ENCODE measurements around the gene CCDC3.
"Not testable (repeated sequence)": the region's sequence is repeated elsewhere in the genome, so short reads cannot be mapped to it uniquely, and the experiment has no call there.

CCDC3 gene

DNA sequence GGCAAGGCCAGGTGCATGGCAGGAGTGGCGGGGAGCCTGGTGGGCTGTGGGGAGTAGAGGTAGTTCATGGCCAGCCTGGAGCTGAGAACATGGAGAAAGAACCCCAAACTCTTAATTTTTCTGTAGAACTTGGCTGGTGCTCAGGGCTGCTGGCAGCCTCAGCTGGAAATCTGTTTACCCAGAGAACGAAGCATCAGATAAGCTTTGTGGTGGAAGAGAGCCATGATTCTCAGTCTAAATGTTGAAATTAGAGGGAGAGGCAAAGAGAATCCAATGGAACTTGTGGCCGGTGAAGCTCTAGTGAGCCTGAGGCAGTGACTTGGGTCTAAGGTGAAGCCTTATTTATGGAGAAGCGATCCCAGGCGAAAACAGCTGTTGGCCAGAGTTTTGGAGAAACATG, 126.4 kb downstream of the CCDC3 start:
- ATAC-seq, result no peak

DNA sequence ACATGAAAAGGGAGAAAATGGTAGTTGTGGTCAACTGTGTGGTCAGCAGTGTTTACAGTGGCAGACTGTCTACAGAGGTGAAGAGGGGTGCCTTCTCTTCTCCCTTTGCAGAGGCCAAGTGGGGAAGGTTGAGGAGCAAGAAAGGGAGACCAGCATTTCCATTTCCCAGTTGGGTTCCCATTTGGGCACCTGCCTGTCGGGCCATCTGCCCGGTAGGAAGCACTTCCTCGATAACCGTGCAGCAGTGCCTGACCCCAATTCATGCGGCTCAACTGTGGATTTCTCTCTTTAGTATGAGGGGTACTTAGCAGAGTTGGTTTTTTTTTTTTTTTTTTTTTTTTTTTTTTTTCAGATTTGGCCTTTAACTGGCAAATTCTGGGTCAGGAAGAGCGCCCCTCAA, 127.0 kb downstream of the CCDC3 start:
- Mint-ChIP-seq H3K27me3 (no peaks in the 10 kb centered on the region), H3K27ac (peak overlapping the region in 1 of 2 donors; percentile 22), H3K9me3 (peaks cover 0 to 6% of the 10 kb centered on the region in 2 donors), H3K4me3 (no peak overlapping the region), H3K4me1 (no peaks in the 10 kb centered on the region)
- ATAC-seq (no peak), DNase-seq (no peak)

More for the DNA sequence above, 126.4 kb downstream of the CCDC3 start:
- no peaks in the 10 kb centered on the region for H3K4me1 Mint-ChIP-seq
- H3K27ac Mint-ChIP-seq, result no peak overlapping the region
- no peak overlapping the region for H3K4me3 Mint-ChIP-seq
- no peaks in the 10 kb centered on the region for H3K27me3 Mint-ChIP-seq
- peaks cover 0 to 7% of the 10 kb centered on the region in 2 donors for H3K9me3 Mint-ChIP-seq
- DNase-seq, result no peak

DNA sequence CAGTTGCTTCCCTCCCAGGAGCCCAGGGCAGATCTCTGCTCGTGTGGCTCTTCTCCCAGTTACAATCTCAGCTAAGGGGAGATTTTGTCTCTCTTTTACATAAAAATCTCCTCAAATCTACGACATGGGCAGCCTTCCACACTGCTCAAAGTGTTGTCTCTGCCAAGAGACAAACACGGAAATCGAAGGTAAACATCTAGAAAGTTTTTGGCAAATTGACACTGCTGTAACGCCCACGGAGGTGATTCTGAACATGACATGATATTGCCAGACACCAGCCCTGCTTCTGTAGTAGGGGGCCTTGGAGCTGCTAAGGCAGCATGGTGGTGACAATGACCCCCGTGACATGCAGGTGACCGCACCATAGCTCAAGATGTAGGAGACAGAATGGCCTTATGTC, 128.3 kb downstream of the CCDC3 start:
- Mint-ChIP-seq H3K27me3 (no peaks in the 10 kb centered on the region), H3K27ac (no peak overlapping the region), H3K9me3 (no peaks in the 10 kb centered on the region), H3K4me3 (no peak overlapping the region), H3K4me1 (no peaks in the 10 kb centered on the region)
- ATAC-seq, result no peak
- no peak for DNase-seq

DNA sequence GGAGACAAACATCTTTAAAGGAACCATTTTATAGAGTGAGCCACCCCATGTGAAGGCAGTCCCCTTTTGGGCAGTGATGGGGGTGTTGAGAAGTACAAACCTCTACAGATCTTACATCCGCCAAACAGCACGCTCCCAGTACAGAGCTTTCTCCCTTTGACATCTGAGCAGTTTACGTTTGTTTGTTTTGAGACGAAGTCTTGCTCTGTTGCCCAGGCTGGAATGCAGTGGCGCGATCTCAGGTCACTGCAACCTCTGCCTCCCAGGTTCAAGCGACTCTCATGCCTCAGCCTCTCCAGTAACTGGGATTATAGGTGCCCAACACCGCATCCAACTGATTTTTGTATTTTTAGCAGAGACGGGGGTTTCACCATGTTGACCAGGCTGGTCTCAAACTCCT, 128.9 kb downstream of the CCDC3 start:
- Mint-ChIP-seq H3K4me3 (no peak overlapping the region), H3K4me1 (no peaks in the 10 kb centered on the region), H3K27me3 (no peaks in the 10 kb centered on the region), H3K27ac (no peak overlapping the region), H3K9me3 (no peaks in the 10 kb centered on the region)
- ATAC-seq (no peak), DNase-seq (no peak)

DNA sequence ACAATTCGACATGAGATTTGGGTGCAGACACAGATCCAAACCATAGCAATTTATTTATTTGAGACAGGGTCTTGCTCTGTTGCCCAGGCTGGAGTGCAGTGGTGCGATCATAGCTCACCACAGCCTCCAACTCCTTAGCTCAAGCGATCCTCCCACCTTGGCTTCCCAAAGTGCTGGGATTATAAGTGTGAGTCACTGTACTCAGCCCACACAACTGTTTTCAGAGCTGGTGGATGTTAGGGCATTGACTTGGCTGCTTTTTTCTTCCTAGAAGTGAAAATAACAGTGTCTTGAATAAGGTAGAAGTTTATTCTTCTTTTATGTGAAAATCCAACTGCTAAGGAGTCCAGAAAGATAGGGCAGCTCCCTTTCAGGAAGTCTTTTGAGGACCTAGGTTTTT, 132.1 kb downstream of the CCDC3 start:
- no peak for DNase-seq
- Mint-ChIP-seq H3K9me3 (no peaks in the 10 kb centered on the region), H3K27ac (no peak overlapping the region), H3K4me3 (no peak overlapping the region), H3K4me1 (no peaks in the 10 kb centered on the region), H3K27me3 (no peaks in the 10 kb centered on the region)
- ATAC-seq, result no peak

DNA sequence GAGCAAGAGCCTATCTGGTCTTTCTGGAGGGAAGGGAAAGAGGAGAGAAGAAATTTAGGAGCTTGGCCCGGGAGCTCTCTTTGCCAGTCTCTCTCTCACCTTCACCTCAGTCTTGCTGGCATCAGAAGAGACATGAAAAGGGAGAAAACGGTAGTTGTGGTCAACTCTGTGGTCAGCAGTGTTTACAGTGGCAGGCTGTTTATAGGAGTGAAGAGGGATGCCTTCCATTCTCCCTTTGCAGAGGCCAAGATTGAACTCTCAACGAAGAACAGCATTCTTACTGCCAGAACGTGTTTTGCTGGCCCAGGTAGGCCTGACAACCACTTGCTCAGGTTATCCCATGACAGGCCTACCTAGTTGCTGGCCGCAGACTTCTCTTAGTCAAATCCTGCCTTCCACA, 133.3 kb downstream of the CCDC3 start:
- DNase-seq, result no peak
- Mint-ChIP-seq H3K4me1 (no peaks in the 10 kb centered on the region), H3K9me3 (no peaks in the 10 kb centered on the region), H3K27ac (no peak overlapping the region), H3K4me3 (no peak overlapping the region), H3K27me3 (no peaks in the 10 kb centered on the region)
- ATAC-seq, result no peak

DNA sequence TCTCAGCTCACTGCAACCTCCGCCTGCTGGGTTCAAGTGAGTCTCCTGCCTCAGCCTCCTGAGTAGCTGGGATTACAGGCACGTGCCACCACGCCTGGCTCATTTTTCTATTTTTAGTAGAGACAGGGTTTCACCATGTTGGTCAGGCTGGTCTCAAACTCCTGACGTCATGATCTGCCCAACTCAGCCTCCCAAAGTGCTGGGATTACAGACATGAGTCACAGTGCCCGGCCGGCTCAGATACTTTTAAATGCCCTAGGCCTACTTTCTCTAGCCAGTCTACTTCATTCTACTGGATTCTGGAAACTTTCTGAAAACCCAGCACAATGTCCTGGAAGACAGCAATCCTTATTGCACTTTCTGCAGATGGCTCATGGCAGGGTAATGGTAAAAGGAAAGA, 136.0 kb downstream of the CCDC3 start:
- H3K4me3 Mint-ChIP-seq, H3K27me3 Mint-ChIP-seq, H3K4me1 Mint-ChIP-seq, H3K27ac Mint-ChIP-seq, ATAC-seq, DNase-seq, H3K9me3 Mint-ChIP-seq: not testable (repeated sequence)

DNA sequence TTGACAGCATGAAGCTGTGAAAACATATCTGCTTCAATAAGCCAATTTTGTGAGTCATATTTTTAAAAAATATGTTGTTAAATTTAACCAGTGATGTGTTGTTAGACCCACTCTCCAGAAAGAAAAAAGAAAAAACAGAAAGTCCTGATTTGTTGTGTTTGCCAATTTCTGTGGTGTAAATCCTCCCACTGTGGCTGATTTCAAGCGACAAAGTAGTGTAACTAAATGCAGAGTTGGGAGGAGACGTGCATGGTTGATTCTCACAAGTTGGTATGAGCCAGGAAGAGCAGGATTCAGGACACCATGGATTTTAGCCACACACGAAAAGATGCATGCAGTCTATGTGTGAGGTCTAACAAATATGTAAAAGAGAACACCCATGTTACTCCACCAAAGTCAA, 139.1 kb downstream of the CCDC3 start:
- H3K9me3 Mint-ChIP-seq, result no peaks in the 10 kb centered on the region
- DNase-seq (no peak), ATAC-seq (no peak)
- H3K27ac Mint-ChIP-seq, result no peak overlapping the region
- peaks cover 28% of the 10 kb centered on the region for H3K27me3 Mint-ChIP-seq
- no peak overlapping the region for H3K4me3 Mint-ChIP-seq
- H3K4me1 Mint-ChIP-seq, result no peaks in the 10 kb centered on the region

DNA sequence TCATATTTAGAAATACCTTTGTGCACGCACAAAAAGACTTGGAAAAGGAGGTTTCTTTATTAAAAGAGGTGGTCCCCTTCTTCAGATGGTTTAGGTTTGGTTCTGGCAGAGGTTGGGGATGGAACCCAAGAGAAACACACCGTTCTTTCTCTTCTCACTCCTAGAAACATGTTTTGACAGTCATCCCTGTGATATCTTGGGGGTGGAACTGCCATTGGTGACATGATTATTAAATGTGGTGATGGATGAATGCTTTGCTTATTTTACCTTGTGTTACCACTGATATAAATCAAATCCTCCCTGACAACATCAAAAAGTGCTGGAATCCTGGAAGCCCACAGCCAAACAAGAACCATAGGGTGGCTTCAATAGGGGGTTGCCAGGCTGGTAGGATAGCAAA, 146.5 kb downstream of the CCDC3 start:
- Mint-ChIP-seq H3K27ac (no peak overlapping the region), H3K4me3 (no peak overlapping the region), H3K27me3 (peaks cover 45% of the 10 kb centered on the region), H3K4me1 (no peaks in the 10 kb centered on the region), H3K9me3 (no peaks in the 10 kb centered on the region)
- DNase-seq, result no peak
- no peak for ATAC-seq

DNA sequence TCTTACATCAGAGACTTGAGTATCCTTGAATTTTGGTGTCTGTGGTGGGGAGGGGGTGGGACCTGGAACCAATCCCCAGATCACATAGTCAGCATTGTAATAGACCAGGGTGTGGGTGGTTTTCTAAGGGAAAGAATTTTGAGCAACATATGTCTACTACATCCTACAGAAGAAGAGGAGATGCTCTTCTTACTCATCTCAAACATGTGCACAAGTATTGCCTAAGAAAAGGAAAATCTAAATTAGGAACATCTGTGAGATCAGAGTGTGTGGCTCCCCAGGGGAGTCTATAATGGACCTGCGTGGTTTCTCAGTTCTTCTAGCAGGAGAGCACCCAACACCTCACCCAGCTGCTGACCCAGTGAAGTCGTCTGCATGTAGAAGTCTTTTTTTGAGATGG, 148.8 kb downstream of the CCDC3 start:
- peaks cover 39% of the 10 kb centered on the region for H3K27me3 Mint-ChIP-seq
- no peaks in the 10 kb centered on the region for H3K9me3 Mint-ChIP-seq
- ATAC-seq (no peak), DNase-seq (no peak)
- H3K27ac Mint-ChIP-seq, result no peak overlapping the region
- peaks cover 9% of the 10 kb centered on the region for H3K4me1 Mint-ChIP-seq
- no peak overlapping the region for H3K4me3 Mint-ChIP-seq

DNA sequence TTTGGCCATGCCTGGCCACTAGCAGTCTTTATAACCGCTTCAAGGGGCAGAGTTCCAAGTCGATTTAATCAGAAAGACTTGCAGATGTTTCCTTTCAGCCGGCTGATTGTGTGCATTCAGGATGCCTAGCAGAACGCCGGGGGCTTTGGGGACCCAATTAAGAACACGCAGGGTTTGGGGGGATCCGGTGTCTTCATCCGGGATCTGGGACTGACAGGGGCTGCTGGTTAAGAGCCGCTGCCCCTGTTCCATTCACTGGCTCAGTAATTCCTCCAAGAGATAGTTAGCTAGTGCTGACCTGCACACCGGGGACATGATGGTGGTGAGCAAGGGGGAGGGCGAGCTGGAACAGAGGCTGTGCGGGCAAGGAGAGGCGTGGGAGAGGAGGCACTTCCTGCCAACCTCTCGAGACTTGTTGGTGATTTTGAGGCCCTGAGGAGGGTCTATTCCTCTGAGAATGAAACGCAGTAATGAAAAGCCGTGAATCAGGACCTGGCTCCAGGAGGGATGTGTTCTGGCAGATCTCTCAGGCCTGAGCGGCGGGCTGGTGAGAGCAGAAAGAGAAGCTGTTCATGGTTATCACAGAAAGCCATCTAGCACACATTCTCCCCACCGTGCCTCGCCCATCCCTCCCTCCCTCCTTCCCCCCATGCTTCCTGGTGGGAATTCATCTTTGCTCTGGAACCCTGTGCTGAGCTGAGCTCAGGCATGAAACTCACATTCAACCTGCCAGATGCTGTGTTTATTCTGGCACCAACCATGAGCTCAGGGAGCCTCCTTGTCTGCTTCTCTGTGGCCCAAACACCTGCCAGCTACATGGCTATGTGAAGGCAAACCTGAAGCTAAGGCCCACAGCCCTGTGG, 152.0 kb downstream of the CCDC3 start:
- H3K9me3 Mint-ChIP-seq, result no peaks in the 10 kb centered on the region

DNA sequence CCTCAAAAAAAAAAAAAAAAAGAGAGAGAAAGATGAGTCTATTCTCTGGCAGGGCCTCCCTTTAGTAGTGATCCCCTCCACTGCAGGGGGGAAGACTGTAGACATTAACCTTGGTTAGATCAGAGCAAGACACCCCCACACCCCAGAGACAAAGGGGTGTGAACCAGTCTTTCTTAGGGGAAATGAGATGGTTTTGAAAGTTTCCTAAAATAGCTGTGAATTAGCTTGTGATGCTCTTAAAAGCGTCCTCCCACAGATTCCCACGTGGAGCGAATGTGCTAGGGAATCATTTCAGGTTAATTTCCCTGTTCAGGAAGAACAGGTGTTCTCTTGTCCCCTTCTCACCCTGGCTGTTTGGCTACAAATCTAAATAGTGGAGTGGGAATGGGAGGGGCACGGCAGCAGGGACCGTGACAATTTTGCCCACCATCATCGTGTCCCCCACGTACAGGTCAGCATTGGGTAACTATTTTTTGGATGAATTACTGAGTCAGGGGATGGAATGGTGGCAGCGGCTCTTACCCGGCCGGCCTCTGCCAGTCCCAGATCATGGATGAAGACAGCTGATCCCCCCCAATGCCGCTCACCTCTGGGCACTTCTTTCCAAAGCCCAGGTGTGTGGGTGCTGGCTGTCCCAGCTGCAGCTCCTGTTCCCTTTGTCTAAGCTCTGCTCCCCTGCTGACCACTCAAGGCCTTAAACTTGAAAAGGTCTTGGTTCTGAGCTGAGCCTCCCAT, 152.9 kb downstream of the CCDC3 start:
- Mint-ChIP-seq H3K9me3 (no peaks in the 10 kb centered on the region), H3K27me3 (peaks cover 33% of the 10 kb centered on the region), H3K27ac (no peak overlapping the region), H3K4me3 (no peak overlapping the region), H3K4me1 (peaks cover 9% of the 10 kb centered on the region)
- DNase-seq (no peak), ATAC-seq (no peak)

More for the DNA sequence above, 152.0 kb downstream of the CCDC3 start:
- Mint-ChIP-seq H3K27me3 (peaks cover 33% of the 10 kb centered on the region), H3K4me3 (peak overlapping the region in 1 of 2 donors; percentile 24), H3K4me1 (peaks cover 9% of the 10 kb centered on the region), H3K27ac (no peak overlapping the region)
- peak; percentile 63 for ATAC-seq
- peak in 1 of 2 donors; percentile 8 for DNase-seq

DNA sequence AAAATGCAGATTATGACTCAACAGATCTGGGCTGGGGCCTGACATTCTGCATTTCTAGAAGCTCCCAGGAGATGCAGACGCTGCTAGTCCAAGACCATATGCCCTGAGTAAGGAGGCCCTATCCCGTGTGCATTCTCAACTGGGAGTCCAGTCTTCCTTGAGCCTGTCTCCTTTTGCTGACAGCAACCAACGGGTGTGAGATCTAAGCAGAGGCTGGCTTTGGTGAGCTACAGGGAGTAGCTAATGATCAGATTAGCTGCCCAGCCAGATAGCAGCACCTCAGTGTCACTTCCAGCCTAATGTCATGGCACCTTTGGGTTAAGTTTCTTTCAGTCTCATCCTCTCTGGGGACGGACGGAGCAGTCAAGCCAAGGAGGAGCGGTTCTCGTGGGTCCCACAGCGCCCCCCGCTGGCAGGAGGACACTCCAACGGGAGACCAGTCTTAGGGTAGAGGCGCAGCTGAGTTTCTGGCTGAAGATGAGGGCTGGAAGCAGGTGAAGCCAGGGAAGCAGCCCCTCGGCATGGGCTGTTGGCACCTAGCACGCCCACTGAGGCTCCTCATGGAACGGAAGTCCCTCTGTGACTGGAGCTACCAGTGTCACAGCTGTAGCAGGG, 154.0 kb downstream of the CCDC3 start:
- DNase-seq (peak; percentile 15 to 28), ATAC-seq (no peak)
- peaks cover 33% of the 10 kb centered on the region for H3K27me3 Mint-ChIP-seq
- no peaks in the 10 kb centered on the region for H3K9me3 Mint-ChIP-seq
- H3K27ac Mint-ChIP-seq, result no peak overlapping the region
- H3K4me1 Mint-ChIP-seq, result peaks cover 9% of the 10 kb centered on the region
- H3K4me3 Mint-ChIP-seq, result no peak overlapping the region

DNA sequence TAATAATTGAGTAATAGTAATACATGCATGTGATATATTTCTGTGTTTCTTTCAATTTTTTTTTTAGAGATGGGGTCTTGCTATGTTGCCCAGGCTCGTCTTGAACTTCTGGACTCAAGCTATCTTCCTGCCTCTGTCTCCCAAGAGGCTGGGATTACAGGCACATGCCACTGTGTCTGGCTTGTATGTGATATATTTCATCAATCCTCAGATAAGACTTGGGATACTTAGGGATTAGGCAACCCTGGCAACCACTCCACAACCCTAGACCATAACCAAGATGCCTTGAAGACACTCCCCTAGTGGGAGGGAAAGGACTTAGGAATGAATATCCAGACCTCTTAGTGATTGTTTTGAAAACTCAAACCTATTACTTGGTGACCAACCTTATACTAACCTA, 154.8 kb downstream of the CCDC3 start:
- H3K9me3 Mint-ChIP-seq, result no peaks in the 10 kb centered on the region
- no peak overlapping the region for H3K27ac Mint-ChIP-seq
- DNase-seq (no peak), ATAC-seq (no peak)
- no peak overlapping the region for H3K4me3 Mint-ChIP-seq
- peaks cover 9% of the 10 kb centered on the region for H3K4me1 Mint-ChIP-seq
- peaks cover 33% of the 10 kb centered on the region for H3K27me3 Mint-ChIP-seq

All from stimulated activated naive CD8-positive, alpha-beta T cell treated with anti-CD3 and anti-CD28 coated beads, Interleukin-15, amount 100 ng/mL, for 72 hours (primary cell).